ENCODE measurements around the gene CHCHD10.

The CHCHD10 gene

GRCh38 chr22:23787600-23787896, 19.8 kb upstream of the CHCHD10 start:
- no peak for DNase-seq (ENCODE audit: low spot score)

GRCh38 chr22:23786752-23787599, 19.2 kb upstream of the CHCHD10 start, which contains the start of gene SMARCB1:
Gene SMARCB1 (plus strand): TSS chr22:23786966. CDS start chr22:23787170, 204 bp downstream.
- peak; percentile 87 for DNase-seq (ENCODE audit: low spot score)

GRCh38 chr22:23786261-23786710, 18.5 kb upstream of the CHCHD10 start:
- DNase-seq (ENCODE audit: low spot score): no peak

- DNase-seq (ENCODE audit: low spot score): no peak
Observed at GRCh38 chr22:23784215-23784732, 16.5 kb upstream of the CHCHD10 start.

GRCh38 chr22:23783265-23784150, 15.7 kb upstream of the CHCHD10 start:
- DNase-seq (ENCODE audit: low spot score): no peak

GRCh38 chr22:23782703-23783102, 14.9 kb upstream of the CHCHD10 start:
- no peak for DNase-seq (ENCODE audit: low spot score)

- no peak for DNase-seq (ENCODE audit: low spot score)
Observed at GRCh38 chr22:23782252-23782651, 14.5 kb upstream of the CHCHD10 start.

GRCh38 chr22:23781511-23782183, 13.9 kb upstream of the CHCHD10 start:
- DNase-seq (ENCODE audit: low spot score): no peak

- DNase-seq (ENCODE audit: low spot score): no peak
Observed at GRCh38 chr22:23781065-23781464, 13.3 kb upstream of the CHCHD10 start.

- DNase-seq (ENCODE audit: low spot score): no peak
Observed at GRCh38 chr22:23780146-23780748, 12.5 kb upstream of the CHCHD10 start.

GRCh38 chr22:23779731-23780130, 12.0 kb upstream of the CHCHD10 start:
- no peak for DNase-seq (ENCODE audit: low spot score)

- DNase-seq (ENCODE audit: low spot score): no peak
Observed at GRCh38 chr22:23779083-23779482, 11.3 kb upstream of the CHCHD10 start.

- DNase-seq (ENCODE audit: low spot score): no peak
Observed at GRCh38 chr22:23778577-23778900, 10.8 kb upstream of the CHCHD10 start.

- DNase-seq (ENCODE audit: low spot score): no peak
Observed at GRCh38 chr22:23777776-23778576, 10.2 kb upstream of the CHCHD10 start.

- DNase-seq (ENCODE audit: low spot score): no peak
Observed at GRCh38 chr22:23775779-23776375, 8.1 kb upstream of the CHCHD10 start.

GRCh38 chr22:23774922-23775436, 7.2 kb upstream of the CHCHD10 start:
- DNase-seq (ENCODE audit: low spot score): no peak

GRCh38 chr22:23774114-23774921, 6.5 kb upstream of the CHCHD10 start:
- DNase-seq (ENCODE audit: low spot score): no peak

- no peak for DNase-seq (ENCODE audit: low spot score)
Observed at GRCh38 chr22:23773483-23774113, 5.8 kb upstream of the CHCHD10 start.
